NB4 (cell line): ENCODE data around the gene DERA.

Source experiments
- DNase-seq: peaks from one replicate; pipeline ENCODE4 v3.0.0; 2010; ENCODE audit warnings: low read depth
- H3K4me3 ChIP-seq: one replicate; pipeline ENCODE4 v1.5.1; 2011; ENCODE audit warnings: mild to moderate bottlenecking, low read depth, low read length, moderate library complexity
- CTCF ChIP-seq: IDR thresholded peaks from one replicate; pipeline ENCODE4 v1.5.1; 2012; ENCODE audit warnings: low read depth, low read length
- MAX ChIP-seq: IDR thresholded peaks from 2 replicates; pipeline ENCODE4 v1.6.1; 2011; ENCODE audit warnings: low read depth, low read length
- MYC ChIP-seq: IDR thresholded peaks from 2 replicates; pipeline ENCODE4 v1.6.1; 2011; ENCODE audit warnings: low read depth, low read length
- POLR2A ChIP-seq: IDR thresholded peaks from 2 replicates; pipeline ENCODE4 v1.6.1; 2011; ENCODE audit warnings: mild to moderate bottlenecking; ENCODE audit not compliant: insufficient read length; ENCODE audit errors: extremely low read depth

The DERA gene

GRCh38 chr12:15910864-15911721 is at the start of gene DERA:
Gene DERA (plus strand): TSS chr12:15911332. CDS start chr12:15911384, 52 bp downstream.
- TF ChIP-seq CTCF (no peak), MAX (peak; percentile 15; the same call in 1 of the 2 replicates), MYC (no peak), POLR2A (peak; percentile 76)
- peak; percentile 84 for DNase-seq

GRCh38 chr12:15861404-15861803 is 49.7 kb upstream of the DERA start:
- TF ChIP-seq MAX = no peak
- no peak for TF ChIP-seq CTCF
- no peak for TF ChIP-seq POLR2A
- TF ChIP-seq MYC = no peak
- no peak for DNase-seq
- H3K4me3 ChIP-seq = no peak overlapping the region

More at GRCh38 chr12:15910864-15911721, at the start of gene DERA:
- peak within 1 kb of the TSS; percentile 90 for H3K4me3 ChIP-seq

GRCh38 chr12:15862840-15863239 is 48.3 kb upstream of the DERA start:
- TF ChIP-seq POLR2A = no peak
- no peak for TF ChIP-seq MAX
- H3K4me3 ChIP-seq = no peak overlapping the region
- DNase-seq = no peak

- no peak overlapping the region for H3K4me3 ChIP-seq
- TF ChIP-seq MAX (no peak), POLR2A (no peak), CTCF (no peak), MYC (no peak)
- DNase-seq = no peak
These were observed 47.8 kb upstream of the DERA start for GRCh38 chr12:15863372-15863771.

- peak; percentile 88 for DNase-seq
- no peak overlapping the region for H3K4me3 ChIP-seq
- no peak for TF ChIP-seq POLR2A
- TF ChIP-seq MAX = no peak
- TF ChIP-seq MYC = no peak
- no peak for TF ChIP-seq CTCF
These were observed 47.1 kb upstream of the DERA start for GRCh38 chr12:15863984-15864383.

- DNase-seq = no peak
- no peak overlapping the region for H3K4me3 ChIP-seq
- TF ChIP-seq MYC (no peak), POLR2A (no peak), MAX (no peak), CTCF (no peak)
These were observed 42.9 kb upstream of the DERA start for GRCh38 chr12:15868186-15868585.
